Measurements from ENCODE around the gene PRMT7.

The PRMT7 gene

DNA sequence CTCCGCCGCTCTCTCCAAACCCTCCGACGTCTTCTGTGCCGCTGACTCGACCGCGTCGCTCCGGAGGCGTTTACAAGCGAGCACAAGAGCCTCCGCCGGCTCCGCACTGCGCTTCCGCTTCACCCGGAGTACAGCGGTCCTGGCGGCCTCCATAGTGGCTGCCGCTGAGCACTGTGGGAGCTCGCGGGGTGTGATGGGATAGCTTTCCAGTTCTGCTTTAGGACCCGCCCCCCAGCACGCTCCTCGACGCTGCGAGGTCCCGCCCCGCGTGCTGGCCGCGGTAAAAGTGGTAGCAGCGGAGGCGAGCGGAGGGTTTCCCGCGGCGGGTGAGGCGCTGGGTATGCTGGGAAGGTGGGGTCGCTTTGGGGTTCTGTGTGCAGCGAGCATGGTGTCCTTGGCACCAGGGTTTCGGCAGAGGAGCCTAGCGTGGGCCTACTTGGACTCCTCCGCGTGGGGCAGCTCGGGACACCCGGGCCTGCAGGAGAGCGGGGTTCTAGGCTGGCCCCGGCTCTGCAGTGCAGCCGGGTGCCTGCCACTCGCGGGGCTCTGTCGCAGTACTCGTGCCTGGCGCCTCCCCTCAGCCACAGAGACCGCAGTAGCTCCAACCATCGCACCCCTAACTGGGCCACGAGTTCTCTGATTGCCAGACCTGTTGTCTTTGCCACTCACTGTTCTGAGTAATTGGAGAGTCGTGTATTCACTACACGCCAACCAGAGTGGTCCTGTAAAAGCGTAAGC, at the start of gene PRMT7, which contains the start of gene SLC7A6OS:
Gene PRMT7, plus strand, starts transcription at position 246 of the 738 bp plus-strand sequence. CDS start 4,961 bp downstream, outside the sequence.
Gene SLC7A6OS, minus strand, starts transcription at position 173 of the 738 bp plus-strand sequence. Its CDS starts 20 bp downstream, at position 153.
- DNase-seq (ENCODE audit: low spot score) = peak; percentile 97

GRCh38 chr16:68263559-68264127, 47.2 kb upstream of the PRMT7 start:
- no peak for DNase-seq (ENCODE audit: low spot score)

GRCh38 chr16:68264128-68265077, 46.4 kb upstream of the PRMT7 start, which contains the start of gene SLC7A6:
Gene SLC7A6 (plus strand): TSS chr16:68264526. CDS start chr16:68274727, 10,201 bp downstream.
- peak; percentile 93 for DNase-seq (ENCODE audit: low spot score)

- peak; percentile 84 for DNase-seq (ENCODE audit: low spot score)
These were observed 45.5 kb upstream of the PRMT7 start for GRCh38 chr16:68265078-68265920.

DNA sequence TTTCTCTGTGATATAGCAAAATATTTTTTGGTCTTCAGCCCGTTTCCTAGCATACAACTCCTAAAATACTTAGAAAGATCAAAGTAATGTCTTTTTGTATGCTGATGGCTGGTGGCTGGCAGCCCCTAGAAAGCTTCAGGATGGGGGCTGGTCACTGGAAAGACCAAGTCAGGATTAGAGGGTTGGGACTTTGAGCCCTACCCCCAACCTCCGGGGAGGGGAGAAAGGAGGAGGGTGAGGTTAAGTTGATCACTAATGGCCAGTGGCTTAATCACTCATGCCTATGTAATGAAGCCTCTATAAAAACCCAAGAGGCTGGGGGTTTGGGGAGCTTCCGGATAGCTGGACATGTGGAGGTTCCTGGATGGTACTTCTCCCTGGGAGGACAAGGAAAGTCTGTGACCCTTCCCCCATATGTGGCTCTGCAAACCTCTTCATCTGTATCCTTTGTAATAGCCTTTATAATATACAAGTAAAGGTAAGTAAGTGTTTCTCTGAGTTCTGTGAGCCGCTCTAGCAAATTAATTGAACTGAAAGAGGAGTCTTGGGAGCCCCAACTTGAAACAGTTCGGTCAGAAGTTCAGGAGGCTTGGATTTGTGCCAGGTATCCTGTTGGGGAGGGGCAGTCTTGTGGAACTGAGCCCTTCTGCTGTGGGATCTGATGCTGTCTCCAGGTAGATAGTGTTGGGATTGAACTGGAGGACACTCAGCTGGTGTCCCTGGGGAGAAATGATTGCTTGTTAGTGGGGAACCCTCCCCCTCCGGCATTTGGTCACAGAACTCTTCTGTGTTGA, 43.0 kb upstream of the PRMT7 start:
- no peak for DNase-seq (ENCODE audit: low spot score)

- DNase-seq (ENCODE audit: low spot score) = no peak
These were observed 41.0 kb upstream of the PRMT7 start for GRCh38 chr16:68269793-68270192.

GRCh38 chr16:68270353-68270752, 40.5 kb upstream of the PRMT7 start:
- DNase-seq (ENCODE audit: low spot score) = no peak

- no peak for DNase-seq (ENCODE audit: low spot score)
These were observed 38.2 kb upstream of the PRMT7 start for GRCh38 chr16:68272507-68273209.

- no peak for DNase-seq (ENCODE audit: low spot score)
These were observed 37.4 kb upstream of the PRMT7 start for GRCh38 chr16:68273459-68273858.

DNA sequence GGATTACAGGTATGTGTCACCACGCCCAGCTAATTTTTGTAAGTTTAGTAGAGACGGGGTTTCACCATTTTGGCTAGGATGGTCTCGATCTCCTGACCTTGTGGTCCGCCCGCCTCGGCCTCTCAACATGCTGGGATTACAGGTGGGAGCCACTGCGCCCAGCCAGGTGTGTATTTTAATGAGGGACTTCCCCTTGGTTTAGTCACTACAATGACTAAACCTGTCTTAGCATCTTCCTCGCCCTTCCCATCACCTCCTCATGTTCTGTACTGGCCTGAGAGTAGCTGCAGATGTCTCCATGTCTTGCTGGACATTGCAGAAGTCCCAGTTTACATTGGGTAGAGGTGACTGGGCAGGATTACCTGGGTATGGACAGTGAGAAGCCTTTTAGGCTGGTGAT, 36.9 kb upstream of the PRMT7 start:
- DNase-seq (ENCODE audit: low spot score) = no peak

- no peak for DNase-seq (ENCODE audit: low spot score)
These were observed 36.4 kb upstream of the PRMT7 start for GRCh38 chr16:68274441-68274840.

DNA sequence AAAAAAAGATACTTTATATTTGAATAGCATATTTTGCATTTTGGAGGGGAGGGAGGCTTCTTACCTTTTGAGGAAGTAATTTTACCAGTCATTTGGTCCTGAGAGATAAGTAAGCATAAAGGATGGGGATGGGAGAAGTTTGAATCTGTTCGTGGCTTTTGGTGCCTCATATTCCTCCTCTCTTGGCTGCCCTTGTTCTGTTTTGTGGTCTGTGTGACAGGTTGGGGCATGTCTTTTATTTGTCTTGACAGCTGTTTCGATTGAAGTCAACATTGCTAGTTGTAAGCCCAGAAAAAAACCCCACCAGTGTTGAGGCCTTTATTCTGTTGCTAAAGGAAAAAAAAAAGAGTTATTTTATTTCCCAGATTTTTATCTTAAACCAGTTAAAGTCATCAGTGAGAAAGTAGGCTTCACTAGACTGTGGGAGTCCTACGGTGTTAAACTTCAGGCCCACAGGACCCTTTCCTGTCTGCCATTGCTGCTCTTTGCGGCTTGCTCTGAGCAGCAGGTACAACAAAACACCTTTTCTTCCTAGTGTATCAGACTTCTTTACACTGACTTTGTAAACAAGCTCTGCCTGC, 35.1 kb upstream of the PRMT7 start:
- DNase-seq (ENCODE audit: low spot score) = no peak

DNA sequence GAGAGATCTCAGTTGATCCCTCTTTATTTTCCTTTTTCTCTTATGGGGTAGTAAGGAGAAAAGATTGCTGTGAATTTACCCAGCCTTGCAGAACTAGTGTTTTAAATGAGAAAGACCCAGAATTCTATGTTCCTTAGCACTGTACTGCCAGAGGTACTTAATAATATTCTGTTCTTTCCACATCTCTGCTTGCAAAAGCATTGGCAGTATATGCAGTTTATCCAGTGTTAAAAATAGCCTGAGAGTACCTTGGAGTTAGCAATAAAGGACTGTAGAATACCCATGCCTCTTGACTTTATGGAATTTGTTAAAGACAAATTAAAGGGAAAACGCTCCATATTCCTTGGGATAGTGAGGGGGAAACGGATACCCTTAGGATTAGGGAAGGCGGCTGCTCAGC, 34.6 kb upstream of the PRMT7 start:
- DNase-seq (ENCODE audit: low spot score) = no peak

GRCh38 chr16:68279726-68280558, 30.9 kb upstream of the PRMT7 start:
- DNase-seq (ENCODE audit: low spot score) = no peak

DNA sequence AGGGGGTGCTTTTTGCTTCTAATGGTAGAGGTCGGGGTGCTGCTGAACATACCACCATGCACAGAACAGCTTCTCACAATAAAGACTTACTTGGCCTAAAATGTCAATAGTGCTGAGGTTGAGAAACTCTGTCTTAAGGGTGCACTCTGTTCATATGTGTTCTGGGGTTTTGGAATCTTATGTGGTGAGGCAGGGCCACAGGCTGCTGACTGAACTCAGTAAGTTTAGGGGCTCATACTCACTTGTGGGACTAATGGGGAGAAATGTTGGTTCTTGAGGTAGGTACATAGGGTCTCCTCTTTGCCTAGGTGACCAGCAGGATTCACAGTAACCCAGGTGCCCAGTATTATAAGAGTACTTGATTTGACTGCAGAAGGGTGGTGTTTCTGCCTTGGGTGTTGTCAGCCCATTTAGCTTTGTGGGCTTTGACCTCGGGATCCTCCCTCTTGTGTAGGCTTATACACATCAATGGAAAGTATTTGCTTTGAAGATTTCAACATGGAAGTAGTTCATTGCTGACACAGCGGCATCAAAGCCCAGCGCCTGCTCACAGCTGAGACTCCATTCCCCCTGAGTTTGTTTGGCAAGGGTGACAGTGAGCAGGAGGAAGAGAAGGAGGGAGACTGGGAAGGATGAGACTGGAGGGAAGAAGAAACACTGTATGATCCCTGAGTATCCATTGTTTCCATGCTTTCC, 29.3 kb upstream of the PRMT7 start:
- no peak for DNase-seq (ENCODE audit: low spot score)

- no peak for DNase-seq (ENCODE audit: low spot score)
These were observed 28.8 kb upstream of the PRMT7 start for GRCh38 chr16:68282064-68282452.

GRCh38 chr16:68283346-68283745, 27.5 kb upstream of the PRMT7 start:
- no peak for DNase-seq (ENCODE audit: low spot score)
